ENCODE measurements around the gene NAT9. TPM values are rescaled to one million over a fixed set of nuclear protein-coding genes. Genes with fewer than 3 reads are reported as not detected.

The NAT9 gene
- total RNA-seq, 2 donors from 2014 or later = 30.7 to 42.8 TPM

GRCh38 chr17:74752822-74753401, 23.2 kb downstream of the NAT9 start:
- DNase-seq (no peak), ATAC-seq (no peak)
- intact Hi-C loops (cut with DNase I, micrococcal nuclease) = no loop called here

GRCh38 chr17:74752415-74752814, 23.7 kb downstream of the NAT9 start:
- ATAC-seq (no peak), DNase-seq (no peak)
- intact Hi-C loops (cut with DNase I, micrococcal nuclease) = no loop called here

- peak; percentile 50 for ATAC-seq
- intact Hi-C loops (cut with DNase I, micrococcal nuclease) = no loop called here
- peak; percentile 59 to 70 for DNase-seq
Observed at GRCh38 chr17:74750327-74751069, 25.6 kb downstream of the NAT9 start.

GRCh38 chr17:74750039-74750326, 26.2 kb downstream of the NAT9 start:
- intact Hi-C loops (cut with DNase I, micrococcal nuclease) = no loop called here

GRCh38 chr17:74749279-74750038, 26.7 kb downstream of the NAT9 start:
- intact Hi-C loops (cut with DNase I, micrococcal nuclease) = loop anchor here in 1 of 2 donors (5.0 kb wide), 1 partner anchor 118 kb away; no protein-coding TSS in a partner anchor
- DNase-seq (peak; percentile 63), ATAC-seq (peak; percentile 30)

More at GRCh38 chr17:74750039-74750326, 26.2 kb downstream of the NAT9 start:
- ATAC-seq (no peak), DNase-seq (no peak)

- DNase-seq = peak; percentile 92 to 96
- intact Hi-C loops (cut with DNase I, micrococcal nuclease) = loop anchor here in 1 of 2 donors (5.0 kb wide), 1 partner anchor 119 kb away; no protein-coding TSS in a partner anchor
- ATAC-seq = peak; percentile 73
Observed at GRCh38 chr17:74748529-74749278, 27.4 kb downstream of the NAT9 start, which contains the start of gene NHERF1. TSS of gene NHERF1 (plus strand) at chr17:74748628. CDS start at chr17:74748847, 219 bp downstream.

GRCh38 chr17:74748279-74748528, 27.9 kb downstream of the NAT9 start:
- no peak for DNase-seq
- intact Hi-C loops (cut with DNase I, micrococcal nuclease) = loop anchor here in 1 of 2 donors (5.0 kb wide), 1 partner anchor 119 kb away; no protein-coding TSS in a partner anchor
- no peak for ATAC-seq

- DNase-seq (peak in 1 of 2 donors; percentile 18), ATAC-seq (no peak)
- intact Hi-C loops (cut with DNase I, micrococcal nuclease) = loop anchor here in 1 of 2 donors (5.0 kb wide), 1 partner anchor 120 kb away; no protein-coding TSS in a partner anchor
Observed at GRCh38 chr17:74746922-74747321, 29.2 kb downstream of the NAT9 start.

GRCh38 chr17:74746376-74746775, 29.8 kb downstream of the NAT9 start:
- intact Hi-C loops (cut with DNase I, micrococcal nuclease) = loop anchor here in 1 of 2 donors (5.0 kb wide), 1 partner anchor 121 kb away; no protein-coding TSS in a partner anchor
- ATAC-seq = no peak
- no peak for DNase-seq

- DNase-seq (no peak), ATAC-seq (no peak)
- intact Hi-C loops (cut with DNase I, micrococcal nuclease) = loop anchor here in 1 of 2 donors (5.0 kb wide), 1 partner anchor 122 kb away; no protein-coding TSS in a partner anchor
Observed at GRCh38 chr17:74745548-74746177, 30.5 kb downstream of the NAT9 start.

GRCh38 chr17:74744714-74745547, 31.2 kb downstream of the NAT9 start:
- intact Hi-C loops (cut with DNase I, micrococcal nuclease) = loop anchor here (5.0 kb wide), 2 partner anchors 122 to 127 kb away; partner anchors contain the start of gene FDXR (in 1 of the 2)
- peak; percentile 75 to 88 for DNase-seq
- peak; percentile 43 for ATAC-seq

GRCh38 chr17:74744349-74744713, 31.8 kb downstream of the NAT9 start:
- intact Hi-C loops (cut with DNase I, micrococcal nuclease) = loop anchor here in 1 of 2 donors (5.0 kb wide), 1 partner anchor 128 kb away; the partner anchor contains the start of gene FDXR
- ATAC-seq (no peak), DNase-seq (no peak)

GRCh38 chr17:74743755-74744154, 32.4 kb downstream of the NAT9 start:
- ATAC-seq = no peak
- no peak for DNase-seq
- intact Hi-C loops (cut with DNase I, micrococcal nuclease) = loop anchor here in 1 of 2 donors (5.0 kb wide), 1 partner anchor 129 kb away; the partner anchor contains the start of gene FDXR

- intact Hi-C loops (cut with DNase I, micrococcal nuclease) = loop anchor here in 1 of 2 donors (5.0 kb wide), 1 partner anchor 129 kb away; the partner anchor contains the start of gene FDXR
- no peak for DNase-seq
Observed at GRCh38 chr17:74742978-74743545, 33.1 kb downstream of the NAT9 start.

GRCh38 chr17:74742153-74742515, 34.0 kb downstream of the NAT9 start:
- DNase-seq (no peak), ATAC-seq (no peak)
- intact Hi-C loops (cut with DNase I, micrococcal nuclease) = loop anchor here in 1 of 2 donors (5.0 kb wide), 1 partner anchor 130 kb away; the partner anchor contains the start of gene FDXR

More at GRCh38 chr17:74742978-74743545, 33.1 kb downstream of the NAT9 start:
- no peak for ATAC-seq

- ATAC-seq = no peak
- DNase-seq = no peak
- intact Hi-C loops (cut with DNase I, micrococcal nuclease) = loop anchor here in 1 of 2 donors (5.0 kb wide), 1 partner anchor 131 kb away; the partner anchor contains the start of gene FDXR
Observed at GRCh38 chr17:74740641-74741387, 35.3 kb downstream of the NAT9 start.
